ENCODE results near the gene IGF1R.

The IGF1R gene

DNA sequence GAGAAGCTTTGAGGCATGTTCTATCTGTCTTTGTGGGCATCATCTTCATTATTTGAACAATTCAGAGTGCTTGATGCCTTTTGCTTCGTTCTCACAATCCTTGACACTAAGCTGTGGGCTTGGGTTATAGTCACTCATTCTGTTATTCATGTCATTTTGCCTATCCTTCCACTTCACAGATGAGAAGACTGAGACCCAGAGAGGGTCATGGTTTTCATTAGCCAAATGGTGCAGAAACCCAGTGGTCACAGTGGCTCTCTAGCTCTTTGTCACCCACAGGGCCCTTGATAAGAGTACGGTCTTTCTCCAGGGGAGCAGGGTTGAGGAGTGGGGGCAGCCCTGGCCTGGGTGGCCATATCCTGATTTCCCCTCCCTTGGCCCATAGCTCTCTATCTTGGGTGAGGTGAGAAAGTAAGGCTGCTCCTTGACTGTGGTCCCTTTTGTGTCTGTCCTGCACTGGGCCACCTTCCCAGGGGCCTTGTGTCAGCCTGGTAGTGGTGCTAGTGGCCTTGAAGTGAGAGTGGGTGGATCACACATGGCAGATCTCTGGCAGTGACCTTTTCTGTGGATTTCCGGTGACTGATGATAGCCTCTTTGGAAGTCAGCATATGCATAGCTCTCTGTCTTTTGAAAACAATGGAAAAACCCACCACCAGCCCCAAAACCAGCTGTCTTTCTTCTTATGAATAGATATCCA lies 130.1 kb downstream of the IGF1R start:
- DNase-seq = no peak

DNA sequence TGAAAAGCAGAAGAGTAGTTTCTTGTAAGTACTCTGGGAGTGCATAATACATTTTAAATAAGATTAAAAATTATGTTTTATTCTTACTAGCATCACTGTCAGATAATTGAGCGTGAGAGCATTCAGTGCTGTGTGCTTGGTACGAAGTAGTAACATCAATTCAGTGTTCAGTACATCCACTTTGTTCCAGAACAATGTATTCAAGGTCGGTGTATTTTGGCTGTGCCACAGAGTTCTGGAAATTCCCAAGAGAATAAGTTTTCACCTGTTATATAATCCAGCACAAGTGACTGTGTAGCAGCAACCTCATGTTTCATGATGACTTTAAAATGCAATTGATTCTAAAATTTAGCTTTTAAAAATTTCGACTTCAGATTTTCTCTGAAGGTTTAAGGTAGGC lies 130.6 kb downstream of the IGF1R start:
- no peak for DNase-seq

DNA sequence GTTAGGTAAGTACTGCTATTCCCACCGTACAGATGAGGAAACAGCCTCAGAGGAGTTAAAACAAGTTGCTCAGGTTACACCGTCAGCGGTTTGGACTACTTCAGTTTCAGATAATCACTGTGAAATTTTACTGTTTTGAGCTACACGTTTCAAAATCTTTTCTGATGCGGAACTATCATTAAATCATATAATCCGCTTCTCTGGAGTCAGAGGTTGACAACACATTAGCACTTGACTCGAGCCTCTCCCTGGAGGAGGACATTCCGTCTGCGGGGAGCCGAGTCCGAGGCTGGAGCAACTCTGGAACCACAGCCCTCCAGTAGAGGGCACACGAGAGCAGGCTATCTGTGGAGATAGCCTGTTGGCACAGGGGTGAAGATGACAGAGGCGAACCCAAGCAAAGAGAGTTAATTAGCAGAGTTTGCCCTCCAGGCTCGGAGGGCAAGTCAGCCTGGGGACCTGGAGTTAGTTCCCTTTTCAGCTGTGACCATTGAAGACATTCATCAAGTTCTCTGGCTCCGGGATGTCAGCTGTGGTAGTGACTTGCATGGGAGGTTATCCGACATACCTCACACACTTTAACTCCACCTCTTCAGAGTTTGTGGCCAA lies 131.2 kb downstream of the IGF1R start:
- DNase-seq = peak; percentile 67

DNA sequence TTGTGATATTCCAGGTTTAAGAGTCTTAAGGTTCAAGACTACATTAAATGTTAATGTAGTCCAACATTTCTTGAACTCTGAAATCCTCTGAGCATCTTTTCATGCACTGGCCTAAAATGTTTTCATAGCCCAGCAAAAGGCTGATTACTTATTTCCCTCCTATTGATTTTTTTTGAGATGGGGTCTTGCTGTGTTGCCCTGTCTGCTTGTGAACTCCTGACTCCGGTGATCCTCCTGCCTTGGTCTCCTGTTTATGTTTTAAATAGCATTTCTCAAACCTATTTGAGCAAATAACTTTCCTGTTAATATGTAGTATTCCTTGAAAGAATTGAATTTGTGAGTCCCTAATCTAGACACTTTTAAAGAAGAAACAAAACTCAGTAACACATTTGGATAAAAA lies 133.5 kb downstream of the IGF1R start:
- no peak for DNase-seq

DNA sequence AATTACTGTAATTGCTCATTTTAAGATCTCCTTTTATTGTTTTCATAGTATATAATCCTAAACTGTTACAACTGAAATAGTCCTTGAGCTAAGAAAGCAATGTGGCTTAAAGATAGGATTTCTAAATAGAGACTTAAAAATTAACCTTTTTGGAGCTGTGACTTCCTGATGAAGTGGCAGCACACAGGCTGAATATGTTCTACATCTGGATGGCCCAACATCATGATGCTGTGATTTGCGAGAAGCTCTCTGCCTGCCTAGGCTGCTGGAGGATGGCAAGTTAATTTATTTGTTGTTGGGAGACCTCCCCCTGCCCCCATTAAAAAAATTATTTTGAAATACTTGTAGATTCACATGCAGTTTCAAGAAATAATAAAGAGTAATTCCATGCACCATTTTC lies 134.5 kb downstream of the IGF1R start:
- DNase-seq = no peak

DNA sequence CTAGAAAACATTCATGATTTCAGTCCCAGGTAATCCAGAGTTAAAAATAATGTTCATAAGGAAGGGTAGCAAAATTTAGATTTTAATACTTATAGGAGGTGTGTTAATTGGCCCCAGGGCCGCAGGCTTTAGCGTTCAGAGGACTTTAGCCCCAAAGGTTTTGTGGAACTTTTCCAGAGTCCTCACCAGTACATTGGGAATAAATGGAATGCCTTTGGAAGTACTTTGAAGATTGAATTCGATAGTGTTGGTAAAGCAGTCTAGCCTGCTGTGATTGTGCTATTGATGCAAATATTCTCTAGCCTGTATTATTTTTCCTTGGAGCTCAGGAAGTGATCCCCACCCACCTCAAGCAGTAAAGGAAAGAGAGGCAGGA lies 137.1 kb downstream of the IGF1R start:
- no peak for DNase-seq

DNA sequence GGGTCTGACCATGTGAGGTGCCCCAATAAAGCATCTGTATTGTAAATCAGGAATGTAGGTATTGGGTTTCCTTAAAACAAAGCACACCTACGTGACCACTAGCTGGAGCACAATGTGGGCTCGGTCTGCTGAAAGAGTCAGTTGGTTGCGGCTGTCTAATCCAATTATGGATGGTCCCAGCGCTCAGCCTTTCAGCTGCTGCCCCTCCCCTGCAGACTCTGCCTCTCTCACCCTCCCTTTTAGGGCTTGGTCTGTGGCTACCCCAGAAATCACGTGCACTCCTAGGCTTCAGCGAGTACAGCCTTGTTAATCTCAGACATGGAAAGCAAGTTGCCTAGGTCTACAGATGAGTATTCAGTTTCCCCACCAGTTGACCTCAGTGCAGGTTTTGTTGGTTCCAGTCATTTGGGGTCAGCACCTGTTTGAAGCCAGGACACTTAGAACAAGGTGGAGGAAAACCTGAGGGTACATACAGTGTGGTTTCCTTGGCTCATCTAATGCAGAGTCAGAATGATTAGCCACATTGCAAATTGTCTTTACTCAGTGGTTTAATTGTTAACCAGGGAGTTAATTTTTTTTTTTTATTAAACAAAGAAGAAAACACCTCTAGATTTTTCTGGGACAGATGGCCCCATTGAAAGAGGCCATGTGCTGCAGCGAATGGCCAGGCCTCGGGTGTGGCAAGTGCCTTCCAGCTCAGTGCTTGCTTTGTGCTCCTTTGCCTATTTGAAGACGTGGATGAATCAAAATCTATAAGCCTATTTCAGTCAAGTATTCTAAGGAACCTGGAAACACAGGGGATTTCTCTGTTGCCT lies 137.7 kb downstream of the IGF1R start:
- no peak for DNase-seq

DNA sequence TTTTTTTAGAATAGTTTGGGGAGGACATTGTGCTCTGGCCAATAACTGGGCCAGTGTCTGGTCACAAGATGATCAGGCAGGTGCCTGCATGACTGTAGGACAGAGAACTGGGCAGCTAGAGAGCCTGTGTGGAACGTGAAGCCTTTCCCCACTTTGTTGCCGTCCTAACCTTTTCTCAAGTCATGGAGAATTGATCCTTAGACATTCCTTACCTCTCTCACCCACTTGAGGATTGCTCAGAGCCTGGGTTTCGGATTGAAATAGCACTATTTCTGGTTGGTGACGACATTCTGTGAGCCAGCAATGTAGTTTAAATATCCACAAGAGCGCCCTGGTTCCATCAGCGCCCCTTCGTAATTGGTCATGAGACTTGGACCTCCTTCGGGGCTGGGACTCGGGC lies 138.4 kb downstream of the IGF1R start:
- no peak for DNase-seq

DNA sequence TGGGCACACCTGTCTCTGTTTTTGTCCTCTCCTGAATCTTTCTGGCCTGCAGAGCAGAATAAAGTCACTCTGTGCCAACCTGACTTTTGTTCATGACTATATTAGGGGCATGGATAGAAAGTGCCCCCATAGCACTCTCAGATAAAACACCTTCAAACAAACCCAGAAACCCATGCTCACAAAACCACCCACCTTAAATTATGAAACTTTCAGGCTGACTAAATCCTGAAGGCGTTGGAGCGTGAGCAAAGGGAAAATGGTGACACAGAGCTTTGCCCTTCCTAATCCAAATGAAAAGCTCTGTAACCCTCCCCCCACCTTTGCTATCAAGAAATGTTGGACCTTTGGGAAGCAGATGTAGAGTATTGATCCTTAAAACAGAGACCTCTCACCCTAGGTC lies 138.9 kb downstream of the IGF1R start:
- DNase-seq = no peak

DNA sequence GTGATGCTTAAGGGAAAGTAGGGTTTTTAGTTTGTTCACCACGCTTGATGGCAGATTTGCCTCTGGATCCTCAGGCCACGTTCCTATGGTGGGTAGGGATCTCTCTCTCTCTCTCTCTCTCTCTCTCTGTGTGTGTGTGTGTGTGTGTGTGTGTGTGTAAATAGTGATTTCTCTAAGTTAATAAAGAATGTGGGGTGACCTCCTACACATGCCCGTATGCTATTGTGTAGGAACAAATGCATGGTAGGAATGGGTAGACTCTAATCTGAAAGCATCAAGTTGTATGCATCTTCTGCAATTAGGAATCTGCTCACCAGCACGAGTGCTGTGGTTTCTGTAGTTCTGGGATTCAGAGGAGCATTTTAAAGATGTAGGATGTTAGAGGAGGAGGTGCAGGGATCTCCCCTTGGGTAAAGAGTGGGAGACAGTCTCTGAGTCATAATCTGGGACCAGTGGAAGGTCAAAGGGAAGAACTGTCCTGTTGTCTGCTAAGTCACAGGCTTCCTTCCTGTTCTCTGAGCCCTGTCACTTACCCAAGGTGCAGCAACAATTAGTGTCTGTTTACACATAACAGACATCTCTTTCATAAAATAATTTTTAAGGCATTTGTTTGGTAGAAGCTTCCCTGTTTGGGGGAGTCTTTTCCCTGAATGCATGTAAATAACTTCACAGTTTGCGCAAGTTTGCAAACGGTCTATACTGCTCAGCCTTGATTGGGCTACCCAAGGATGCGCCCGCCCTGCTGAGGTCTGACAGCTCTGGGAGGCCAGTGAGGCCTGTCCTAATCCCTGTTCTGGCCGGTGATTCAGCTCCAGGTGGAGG lies 139.8 kb downstream of the IGF1R start:
- DNase-seq = no peak

DNA sequence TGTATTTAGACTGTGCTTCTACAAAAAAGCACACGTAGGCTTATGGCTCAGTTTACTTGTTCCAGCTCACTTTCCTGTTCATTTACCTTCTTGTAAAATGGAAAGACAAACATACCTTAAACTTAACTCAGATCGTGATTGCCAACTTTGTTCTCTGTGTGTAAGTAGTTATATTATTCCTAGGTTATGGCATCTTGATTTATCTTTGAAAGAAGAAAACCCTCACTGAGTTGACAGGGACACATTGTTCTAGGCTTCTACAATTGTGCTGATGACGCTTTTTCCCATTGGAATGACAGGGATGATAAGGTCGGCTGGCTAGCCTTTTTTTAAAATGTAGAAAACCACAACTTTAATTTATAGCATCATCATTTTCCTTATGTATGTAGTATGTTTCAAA lies 140.7 kb downstream of the IGF1R start:
- DNase-seq = no peak

DNA sequence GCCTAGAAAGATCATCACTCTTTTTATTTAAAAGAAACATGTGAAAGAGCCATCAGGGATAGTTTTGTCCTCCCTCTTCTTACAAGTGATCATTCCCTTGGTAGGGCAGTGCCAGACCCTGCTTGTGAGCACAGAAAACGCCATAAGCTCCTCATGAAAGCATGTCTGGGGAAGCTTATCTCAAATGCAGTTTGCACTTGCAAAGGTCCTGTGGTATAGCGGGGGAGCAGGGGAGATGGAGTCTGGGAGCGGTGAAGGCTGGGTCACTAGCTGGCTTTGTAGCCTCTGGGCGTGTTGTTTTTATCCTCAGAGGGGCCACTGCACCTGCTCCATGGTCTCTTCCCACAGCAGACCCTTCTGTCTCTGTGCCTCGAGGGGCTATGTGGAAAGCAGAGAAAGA lies 141.9 kb downstream of the IGF1R start:
- no peak for DNase-seq

DNA sequence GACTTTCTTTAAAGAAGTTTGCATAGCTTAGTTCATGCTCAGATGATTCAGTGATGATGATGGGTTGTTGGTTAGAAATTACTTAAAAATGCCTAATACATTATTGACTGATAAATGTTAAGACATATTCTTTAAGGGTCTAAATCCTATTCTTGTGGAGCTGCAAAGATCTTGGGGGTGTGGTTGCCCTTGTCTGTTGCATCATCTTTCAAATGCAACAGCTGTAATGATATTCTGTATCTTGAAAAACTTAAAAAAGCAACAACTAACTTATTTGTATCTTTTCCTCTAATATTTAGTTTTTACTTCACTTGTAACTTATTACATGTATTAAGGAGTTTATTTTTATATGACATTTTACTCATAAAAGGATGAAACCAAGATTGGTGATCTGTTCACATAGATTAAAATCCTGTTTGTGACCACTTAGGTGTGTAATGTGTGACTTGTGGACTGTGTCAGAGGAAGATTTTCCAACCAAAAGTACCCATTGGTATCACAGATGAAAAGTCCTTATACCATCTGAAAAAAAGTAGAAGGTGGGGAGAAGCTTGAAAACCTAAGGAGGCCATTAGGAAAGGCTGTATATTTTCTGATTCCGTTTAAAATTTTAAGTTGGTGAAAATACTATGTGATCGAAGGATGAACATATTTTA lies 142.8 kb downstream of the IGF1R start:
- DNase-seq = no peak

DNA sequence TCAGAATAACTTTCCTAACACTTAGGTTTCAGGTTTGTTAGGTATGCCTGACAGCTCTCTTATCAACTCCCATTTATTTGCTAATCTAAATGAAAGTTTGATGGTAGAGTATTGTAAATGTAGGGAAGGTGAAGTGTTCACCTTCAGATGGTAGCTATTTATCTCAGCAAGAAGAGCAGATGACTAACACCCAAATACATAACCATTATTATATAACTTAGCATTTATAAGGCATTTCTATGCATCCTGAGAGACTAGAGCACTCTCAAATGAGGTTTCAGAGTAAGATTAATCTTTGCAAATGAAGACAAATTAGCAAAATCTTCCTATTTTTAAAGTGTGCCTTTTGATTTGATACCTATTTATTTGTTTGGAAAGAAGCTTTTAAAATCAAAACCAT lies 143.8 kb downstream of the IGF1R start:
- DNase-seq = no peak

DNA sequence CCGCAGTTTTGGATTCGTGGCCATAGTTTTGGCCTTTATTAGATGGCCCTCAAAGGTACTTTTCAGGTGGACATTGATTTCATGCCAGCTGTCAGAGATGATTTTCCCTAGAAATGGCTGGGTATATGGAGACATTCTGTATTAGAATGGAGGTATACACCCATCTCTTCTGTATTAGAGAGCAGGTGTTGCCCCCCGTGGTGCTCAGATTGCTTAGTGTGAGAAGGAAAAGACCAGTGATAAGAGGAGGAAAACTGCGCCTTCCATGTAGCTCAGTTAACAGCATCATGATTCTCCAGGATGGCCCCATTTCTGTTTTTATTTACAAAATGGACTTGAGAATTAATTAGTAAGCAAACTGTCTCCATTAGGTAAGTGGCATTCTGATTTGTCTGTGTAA lies 145.9 kb downstream of the IGF1R start:
- no peak for DNase-seq

DNA sequence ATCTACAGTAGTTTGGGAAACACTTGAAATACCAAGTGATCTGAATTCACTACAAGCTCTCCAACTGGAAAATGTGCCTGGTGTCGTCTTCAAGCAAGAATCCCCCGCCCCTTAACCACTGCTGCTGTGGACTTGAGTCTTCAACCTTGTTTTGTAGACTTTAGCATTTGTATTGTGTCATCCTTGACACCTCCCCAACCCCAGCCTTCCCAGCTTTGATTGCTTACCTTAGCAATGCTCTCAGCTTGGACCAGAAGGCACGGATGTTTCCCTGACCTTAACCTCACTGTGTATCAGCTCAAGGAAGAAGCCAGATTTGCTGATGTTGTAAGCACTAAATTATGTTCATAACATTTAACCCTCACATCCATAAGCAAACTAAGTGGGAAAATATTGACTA lies 146.4 kb downstream of the IGF1R start:
- no peak for DNase-seq

DNA sequence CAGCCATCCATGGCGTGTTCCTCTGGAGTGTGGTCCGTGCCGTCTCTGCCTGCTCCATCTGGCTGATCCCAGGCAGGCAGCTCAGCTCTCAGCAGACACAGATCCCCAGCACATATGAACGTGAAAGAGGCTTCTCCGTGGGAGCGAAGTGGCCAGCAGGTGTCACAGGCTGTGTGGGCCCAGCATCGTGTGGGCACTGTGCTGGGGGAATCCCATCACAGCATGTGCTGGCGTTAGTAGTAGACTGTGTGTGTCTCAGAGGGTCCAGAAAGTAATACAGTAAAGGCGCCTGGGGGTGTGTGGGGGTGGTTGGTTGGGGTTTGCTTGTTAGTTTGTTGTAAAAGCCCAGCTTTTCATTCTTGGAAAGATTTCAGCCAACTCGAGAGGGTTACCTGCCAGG lies 147.6 kb downstream of the IGF1R start:
- no peak for DNase-seq

DNA sequence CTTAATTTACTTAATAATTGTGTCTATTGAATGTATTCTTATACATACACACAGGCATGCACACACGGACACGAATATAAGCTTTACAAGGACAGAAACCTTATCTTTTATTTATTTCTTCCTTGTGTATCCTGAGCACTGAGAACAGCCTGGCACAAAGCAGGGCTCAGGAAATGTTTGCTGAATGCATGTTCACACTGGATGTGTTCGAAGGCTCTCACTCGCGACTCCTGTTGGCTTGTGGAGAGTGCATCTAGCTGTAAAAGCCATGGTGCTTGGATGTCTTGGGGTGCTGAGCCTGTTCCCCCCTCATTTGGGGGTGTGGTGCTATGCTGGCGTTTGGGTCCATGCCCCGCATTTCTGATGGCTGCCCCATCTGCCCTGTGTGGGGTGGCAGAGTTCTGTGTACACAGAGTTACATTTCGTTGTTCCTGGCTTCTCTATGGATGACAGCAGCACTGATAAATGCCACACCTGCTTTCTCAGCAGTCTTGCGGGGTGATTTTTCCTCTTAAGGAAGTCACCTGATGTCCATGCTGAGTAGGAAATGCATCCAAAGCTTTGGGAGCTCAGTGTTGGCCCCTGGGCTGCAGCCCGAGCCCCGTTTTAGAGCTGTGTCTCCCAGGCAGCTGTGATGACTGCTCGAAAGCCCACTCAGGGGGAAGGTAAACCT lies 148.5 kb downstream of the IGF1R start:
- no peak for DNase-seq

DNA sequence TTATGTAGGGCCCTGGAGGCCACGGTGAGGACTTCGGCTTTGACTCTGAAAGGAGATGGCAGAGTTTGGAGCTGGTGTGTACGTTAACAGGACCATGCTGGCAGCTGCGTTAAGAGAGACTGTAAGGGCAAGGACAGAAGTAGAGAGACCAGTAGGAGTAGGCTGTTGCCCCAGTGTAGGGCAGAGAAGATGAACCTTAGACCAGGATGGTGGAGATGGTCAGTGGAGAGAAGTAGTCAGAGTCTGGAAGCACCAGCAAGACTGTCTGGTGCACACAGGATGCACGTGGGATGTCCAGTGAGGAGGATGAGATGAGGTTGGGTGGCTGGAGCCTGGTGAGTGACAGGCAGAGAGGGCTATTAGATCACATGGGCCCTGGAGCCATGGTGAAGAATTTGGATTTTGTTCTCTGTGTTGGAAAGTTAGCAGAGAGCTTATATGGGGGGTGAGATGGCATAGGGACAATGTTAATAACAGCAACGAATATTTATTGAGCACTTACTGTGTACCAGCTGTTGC lies 150.1 kb downstream of the IGF1R start:
- DNase-seq = no peak

DNA sequence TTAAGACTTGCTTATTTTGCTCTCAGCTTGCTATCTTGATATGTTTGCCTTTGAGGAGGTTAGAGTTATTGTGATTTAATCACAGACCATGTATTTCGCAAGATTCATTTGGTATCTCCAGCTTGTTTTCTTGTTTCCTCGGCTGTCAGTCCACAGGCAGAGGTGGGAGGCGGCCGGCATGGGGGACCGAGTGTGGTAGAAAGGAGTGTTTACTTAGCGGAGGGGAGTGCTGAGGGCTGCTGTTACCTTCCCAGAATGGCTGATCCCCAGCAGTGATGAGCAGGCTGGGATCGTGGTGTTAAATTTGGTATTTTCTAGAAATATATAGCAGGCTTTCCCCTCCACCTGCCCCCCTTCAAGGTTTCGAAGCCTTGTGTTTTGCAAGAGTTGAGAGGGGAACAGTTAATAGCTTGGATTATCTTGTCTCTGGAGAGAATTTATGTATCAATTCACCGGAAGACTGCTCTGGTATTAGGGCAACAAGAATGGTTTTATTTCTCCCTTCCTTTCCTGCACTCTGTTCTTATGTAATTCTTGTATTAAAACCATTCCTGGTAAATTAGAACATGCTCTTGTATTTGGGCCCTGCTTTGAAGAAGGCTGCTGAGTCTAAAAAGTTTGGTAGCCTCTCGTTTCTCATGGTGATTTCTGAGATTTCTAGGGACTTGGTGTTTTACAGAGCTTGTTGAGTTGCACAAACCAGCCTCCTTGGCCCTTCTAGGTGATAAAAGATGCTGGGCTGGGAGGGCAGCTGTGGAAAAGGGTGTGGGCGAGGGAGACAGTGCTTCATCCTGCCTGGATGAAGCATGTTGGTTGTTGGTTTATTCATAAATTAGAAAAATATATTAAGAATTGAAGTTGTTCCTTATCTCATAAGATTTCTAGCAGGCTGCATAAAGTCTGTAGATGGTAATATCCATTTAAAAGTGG lies 151.4 kb downstream of the IGF1R start:
- DNase-seq = peak; percentile 55
